ENCODE data around the gene TSPAN31. TPM values are rescaled to one million over a fixed set of nuclear protein-coding genes. Genes with fewer than 3 reads are reported as not detected.

TSPAN31 gene
- polyA plus RNA-seq, 2 of the 4 experiments (the other 2 are of a cell fraction): 20.6 to 51.9 TPM

- H3K9me3 ChIP-seq: no peaks in the 10 kb centered on the region
- ATAC-seq (no peak), DNase-seq (ENCODE audit: low read depth in 1 of 2, low spot score in 1 of 2) (no peak), FAIRE-seq (no peak)
- H3K4me1 ChIP-seq: peaks cover 18% of the 10 kb centered on the region
- H3K27ac ChIP-seq: no peak overlapping the region
- H3K4me2 ChIP-seq: no peak overlapping the region
- WGBS (ENCODE audit: missing lambda C conversion rate): 78% methylated on average over 12 of the region's 12 CpGs
- TF ChIP-seq HOXA7 (CRISPR knock-in tag; IDR thresholded peaks at IDR 0.05) (no peak), RNF2 (IDR thresholded peaks at IDR 0.05; ENCODE audit: borderline replicate concordance, low read depth) (no peak), ATOH8 (CRISPR knock-in tag; IDR thresholded peaks at IDR 0.05; ENCODE audit: low read depth) (no peak), REST (IDR thresholded peaks at IDR 0.05) (no peak), EHF (CRISPR knock-in tag; IDR thresholded peaks at IDR 0.05) (no peak), NFE2L2 (conservative IDR thresholded peaks at IDR 0.05; ENCODE audit: low read length) (no peak), E2F6 (IDR thresholded peaks at IDR 0.05; ENCODE audit: borderline replicate concordance, low read depth) (no peak), JUN (IDR thresholded peaks at IDR 0.05) (no peak), CHD2 (IDR thresholded peaks at IDR 0.05; ENCODE audit: low read length, partially characterized antibody) (no peak), SREBF2 (IDR thresholded peaks at IDR 0.05) (no peak), RFX5 (IDR thresholded peaks at IDR 0.05) (no peak), NR3C1 (IDR thresholded peaks at IDR 0.05) (no peak), ESRRA (IDR thresholded peaks at IDR 0.05; ENCODE audit: borderline replicate concordance, low read length) (no peak), MYC (IDR thresholded peaks at IDR 0.05; ENCODE audit: borderline replicate concordance, low read length) (no peak)
- ChIA-PET POLR2A (no interaction called here), CTCF (interaction anchor here (0.6 to 13.8 kb wide), 9 partner anchors 11 to 142 kb away, joined by 3 to 242 read pairs (median 11); partner anchors contain the start of genes AGAP2, B4GALNT1 and CYP27B1)
- no peak overlapping the region for H3K4me3 ChIP-seq
Measured at GRCh38 chr12:57724003-57724935, 20.6 kb upstream of the TSPAN31 start.

GRCh38 chr12:57724936-57725740, 19.7 kb upstream of the TSPAN31 start:
- TF ChIP-seq PHF8 (IDR thresholded peaks at IDR 0.05; ENCODE audit: borderline replicate concordance, low read depth) (no peak), HDAC2 (IDR thresholded peaks at IDR 0.05) (no peak), FOSL2 (IDR thresholded peaks at IDR 0.05) (no peak), FOSL2 (CRISPR knock-in tag; IDR thresholded peaks at IDR 0.05) (no peak), EHMT2 (IDR thresholded peaks at IDR 0.05; ENCODE audit: low read depth) (no peak), ZC3H11A (IDR thresholded peaks at IDR 0.05) (no peak), POLR2A (IDR thresholded peaks at IDR 0.05; ENCODE audit: low read length) (no peak), USF2 (IDR thresholded peaks at IDR 0.05) (no peak), ELK1 (IDR thresholded peaks at IDR 0.05; ENCODE audit: low read depth, low read length) (no peak), CHD4 (IDR thresholded peaks at IDR 0.05; ENCODE audit: borderline replicate concordance) (no peak)
- ChIA-PET CTCF (interaction anchor here (0.7 to 13.8 kb wide), 24 partner anchors 8 to 178 kb away, joined by 3 to 242 read pairs (median 7); partner anchors contain the start of genes AGAP2, B4GALNT1, CDK4 and CYP27B1), POLR2A (interaction anchor here (1.0 to 1.9 kb wide), 6 partner anchors 10 to 40 kb away, joined by 3 to 14 read pairs (median 4); partner anchors contain the start of genes CDK4 and TSPAN31)
- ATAC-seq: no peak
- Histone ChIP-seq H3K4me3 (peak overlapping the region; percentile 96), H3K9me3 (no peaks in the 10 kb centered on the region), H3K4me1 (peaks cover 18% of the 10 kb centered on the region), H3K27ac (peak overlapping the region; percentile 97 to 98; a peak in 5 of 6 replicates), H3K4me2 (peak overlapping the region; percentile 99)
- no peak for FAIRE-seq
- 72% methylated on average over 9 of the region's 11 CpGs for WGBS (ENCODE audit: missing lambda C conversion rate)
- no peak for DNase-seq (ENCODE audit: low read depth in 1 of 2, low spot score in 1 of 2)

Data from A549 (cell line).